HG02798 (cell line): ENCODE data around the gene DCC.

ENCODE experiments used
- ATAC-seq: cut with Tn5 transposase; IDR thresholded peaks from one replicate; pipeline ENCODE4 v1.9.1; 2021; ENCODE audit warnings: mild to moderate bottlenecking; ENCODE audit not compliant: unreplicated experiment, poor library complexity

Gene DCC

GRCh38 chr18:52415131-52415530 lies 75.1 kb downstream of the DCC start:
- no peak for ATAC-seq

- ATAC-seq: no peak
Observed at GRCh38 chr18:52422985-52423601, 83.1 kb downstream of the DCC start.

GRCh38 chr18:52426041-52426440 lies 86.0 kb downstream of the DCC start:
- no peak for ATAC-seq

GRCh38 chr18:52426462-52426861 lies 86.5 kb downstream of the DCC start:
- ATAC-seq: no peak

- no peak for ATAC-seq
Observed at GRCh38 chr18:52427521-52428175, 87.7 kb downstream of the DCC start.

- no peak for ATAC-seq
Observed at GRCh38 chr18:52431683-52432082, 91.7 kb downstream of the DCC start.

GRCh38 chr18:52433797-52434196 lies 93.8 kb downstream of the DCC start:
- ATAC-seq: no peak

GRCh38 chr18:52435301-52435700 lies 95.3 kb downstream of the DCC start:
- no peak for ATAC-seq

- ATAC-seq: no peak
Observed at GRCh38 chr18:52437161-52437560, 97.2 kb downstream of the DCC start.

GRCh38 chr18:52439457-52439856 lies 99.5 kb downstream of the DCC start:
- ATAC-seq: no peak

GRCh38 chr18:52441794-52442193 lies 101.8 kb downstream of the DCC start:
- ATAC-seq: no peak

GRCh38 chr18:52442686-52443085 lies 102.7 kb downstream of the DCC start:
- ATAC-seq: no peak

- ATAC-seq: no peak
Observed at GRCh38 chr18:52451256-52451655, 111.3 kb downstream of the DCC start.

GRCh38 chr18:52451851-52452250 lies 111.9 kb downstream of the DCC start:
- no peak for ATAC-seq

- no peak for ATAC-seq
Observed at GRCh38 chr18:52452427-52452826, 112.4 kb downstream of the DCC start.

GRCh38 chr18:52459890-52460289 lies 119.9 kb downstream of the DCC start:
- no peak for ATAC-seq

GRCh38 chr18:52462853-52463252 lies 122.9 kb downstream of the DCC start:
- ATAC-seq: no peak

- no peak for ATAC-seq
Observed at GRCh38 chr18:52465391-52465790, 125.4 kb downstream of the DCC start.

GRCh38 chr18:52468496-52468895 lies 128.5 kb downstream of the DCC start:
- no peak for ATAC-seq

- no peak for ATAC-seq
Observed at GRCh38 chr18:52475325-52475724, 135.3 kb downstream of the DCC start.

GRCh38 chr18:52481116-52481515 lies 141.1 kb downstream of the DCC start:
- no peak for ATAC-seq

- no peak for ATAC-seq
Observed at GRCh38 chr18:52484977-52485376, 145.0 kb downstream of the DCC start.
